PC-3 (cell line): ENCODE measurements around the gene DNAJC8. TPM values are rescaled to one million over a fixed set of nuclear protein-coding genes. Genes with fewer than 3 reads are reported as not detected.

Experiments used
- ATAC-seq: fragments of 200-7000 bp; cut with Tn5 transposase; 2 replicates; pipeline ENCODE4 v1.9.1; 2020; ENCODE audit warnings: mild to moderate bottlenecking, moderate library complexity
- BruUV-seq: library from RNA; stranded (reverse); fragments of 400-500 nt; replicated peaks from 2 replicates; lab custom pipeline; 2021; lab: Mats Ljungman, UMichigan
- CTCF ChIA-PET: fragments of 300-600 bp; sonication (Branson Sonifier 250); formaldehyde crosslinking; loops from one replicate; lab custom pipeline; 2022; ENCODE audit warnings: antibody characterized with exemption; lab: Charles Lee
- POLR2A ChIA-PET: fragments of 300-600 bp; sonication (Branson Sonifier 250); formaldehyde crosslinking; loops from one replicate; lab custom pipeline; 2022; ENCODE audit warnings: antibody characterized with exemption; ENCODE audit not compliant: unreplicated experiment; lab: Charles Lee
- DNase-seq: peaks from one replicate; pipeline ENCODE4 v3.0.0-alpha.2; 2015
- H2AFZ ChIP-seq: fragments of 300-600 bp; sonication (generic); 2 replicates; pipeline ENCODE4 v1.6.0; 2016; ENCODE audit warnings: antibody characterized with exemption, low read length
- H3F3A ChIP-seq: fragments of 300-600 bp; sonication (generic); one replicate; pipeline ENCODE4 v1.6.0; 2017; ENCODE audit warnings: antibody characterized with exemption, low read length, control low read depth, mild to moderate bottlenecking; ENCODE audit not compliant: unreplicated experiment
- H3K27ac ChIP-seq: fragments of 300-600 bp; sonication (generic); 2 replicates; pipeline ENCODE4 v1.5.1; 2016; ENCODE audit warnings: mild to moderate bottlenecking, low read length
- H3K27me3 ChIP-seq: fragments of 300-600 bp; sonication (generic); 2 replicates; pipeline ENCODE4 v1.6.1; 2016; ENCODE audit warnings: low read length, mixed read lengths
- H3K36me3 ChIP-seq: fragments of 300-600 bp; sonication (generic); 2 replicates; pipeline ENCODE4 v1.6.1; 2016; ENCODE audit warnings: low read depth, mixed run types, low read length, mixed read lengths
- H3K4me1 ChIP-seq: fragments of 300-600 bp; sonication (generic); 2 replicates; pipeline ENCODE4 v1.5.1; 2016; ENCODE audit warnings: low read length; ENCODE audit not compliant: insufficient read depth
- H3K4me2 ChIP-seq: fragments of 300-600 bp; sonication (generic); 2 replicates; pipeline ENCODE4 v1.6.0; 2016; ENCODE audit warnings: low read length
- H3K4me3 ChIP-seq: fragments of 300-600 bp; sonication (generic); 2 replicates; pipeline ENCODE4 v1.5.1; 2016; ENCODE audit warnings: mild to moderate bottlenecking, low read length, mixed read lengths
- H3K79me2 ChIP-seq: fragments of 300-600 bp; sonication (generic); 2 replicates; pipeline ENCODE4 v1.6.1; 2017; ENCODE audit warnings: low read length, mixed read lengths
- H3K9ac ChIP-seq: fragments of 300-600 bp; sonication (generic); 2 replicates; pipeline ENCODE4 v1.6.0; 2016; ENCODE audit warnings: mild to moderate bottlenecking, low read length
- H3K9me2 ChIP-seq: fragments of 300-600 bp; sonication (generic); replicated peaks from 2 replicates; pipeline ENCODE4 v1.6.1; 2016; ENCODE audit warnings: mixed run types, low read length, mixed read lengths
- H3K9me3 ChIP-seq: fragments of 300-600 bp; sonication (generic); 2 replicates; pipeline ENCODE4 v1.6.1; 2016; ENCODE audit warnings: low read length, mixed read lengths
- H4K20me1 ChIP-seq: fragments of 300-600 bp; sonication (generic); 2 replicates; pipeline ENCODE4 v1.6.1; 2016; ENCODE audit warnings: low read length, mixed read lengths
- CTCF ChIP-seq: fragments of 300-600 bp; sonication (generic); conservative IDR thresholded peaks from 2 replicates; pipeline ENCODE4 v1.5.1; 2017; ENCODE audit warnings: antibody characterized with exemption, low read depth, mild to moderate bottlenecking, low read length
- EZH2 ChIP-seq: fragments of 300-600 bp; sonication (generic); IDR thresholded peaks from one replicate; pipeline ENCODE4 v1.6.1; 2017; ENCODE audit warnings: antibody characterized with exemption, mild to moderate bottlenecking, low read length; ENCODE audit not compliant: unreplicated experiment
- EZH2phosphoT487 ChIP-seq: fragments of 300-600 bp; sonication (generic); IDR thresholded peaks from 2 replicates; pipeline ENCODE4 v1.6.1; 2018; ENCODE audit warnings: mild to moderate bottlenecking, antibody characterized with exemption, low read length, borderline replicate concordance
- intact Hi-C: fragments of 100-400 bp; cut with micrococcal nuclease; formaldehyde crosslinking; loops from 2 replicates; pipeline ENCODE4 v1.9.0; 2023
- total RNA-seq: library from RNA; depleted of rRNA; stranded (reverse); fragments of >200 nt; gene quantifications from 2 replicates; pipeline ENCODE4 v1.2.3, GENCODE V29; 2014

DNAJC8 gene
- total RNA-seq, 1 experiment from 2014 or later: 63.6 TPM

- H3K27ac ChIP-seq: no peak overlapping the region
- BruUV-seq: no TSS peak
- peaks cover 51% of the 10 kb centered on the region for H3K79me2 ChIP-seq
- H3K27me3 ChIP-seq: no peaks in the 10 kb centered on the region
- POLR2A ChIA-PET: no interaction called here
- intact Hi-C loops: no loop called here
- no peak for DNase-seq
- peaks cover 22% of the 10 kb centered on the region for H3K36me3 ChIP-seq
- no peaks in the 10 kb centered on the region for H3F3A ChIP-seq
- H3K9me3 ChIP-seq: no peaks in the 10 kb centered on the region
- no peak overlapping the region for H3K4me2 ChIP-seq
- CTCF ChIA-PET: no interaction called here
- no peak overlapping the region for H2AFZ ChIP-seq
- ATAC-seq: no peak
- no peaks in the 10 kb centered on the region for H3K9me2 ChIP-seq
- H3K9ac ChIP-seq: no peak overlapping the region
- H3K4me3 ChIP-seq: no peak overlapping the region
- no peaks in the 10 kb centered on the region for H3K4me1 ChIP-seq
- TF ChIP-seq EZH2phosphoT487 (no peak), CTCF (no peak)
- no peaks in the 10 kb centered on the region for H4K20me1 ChIP-seq
Measured at GRCh38 chr1:28229996-28230395, 2.8 kb downstream of the DNAJC8 start.

- BruUV-seq: no TSS peak
- intact Hi-C loops: no loop called here
- H3K79me2 ChIP-seq: peaks cover 51% of the 10 kb centered on the region
- no peak overlapping the region for H2AFZ ChIP-seq
- DNase-seq (no peak), ATAC-seq (no peak)
- H4K20me1 ChIP-seq: no peaks in the 10 kb centered on the region
- ChIA-PET CTCF (no interaction called here), POLR2A (no interaction called here)
- H3F3A ChIP-seq: no peaks in the 10 kb centered on the region
- TF ChIP-seq EZH2 (no peak), CTCF (no peak), EZH2phosphoT487 (no peak)
- no peak overlapping the region for H3K4me3 ChIP-seq
- H3K9me3 ChIP-seq: no peaks in the 10 kb centered on the region
- no peaks in the 10 kb centered on the region for H3K9me2 ChIP-seq
- no peak overlapping the region for H3K27ac ChIP-seq
- no peak overlapping the region for H3K9ac ChIP-seq
- H3K4me1 ChIP-seq: no peaks in the 10 kb centered on the region
- H3K4me2 ChIP-seq: no peak overlapping the region
- H3K36me3 ChIP-seq: peaks cover 27% of the 10 kb centered on the region
- no peaks in the 10 kb centered on the region for H3K27me3 ChIP-seq
Measured at GRCh38 chr1:28229089-28229488, 3.7 kb downstream of the DNAJC8 start.

- Histone ChIP-seq H2AFZ (no peak overlapping the region), H3K27ac (no peak overlapping the region), H4K20me1 (no peaks in the 10 kb centered on the region), H3K36me3 (peaks cover 21% of the 10 kb centered on the region), H3K9me3 (no peaks in the 10 kb centered on the region), H3K27me3 (no peaks in the 10 kb centered on the region), H3K4me2 (no peak overlapping the region), H3K4me3 (no peak overlapping the region), H3K9me2 (no peaks in the 10 kb centered on the region), H3K4me1 (no peaks in the 10 kb centered on the region), H3F3A (peaks cover 8% of the 10 kb centered on the region), H3K79me2 (0 out of 2 replicates have a peak, but pooled peaks cover 9% of the 10 kb centered on the region), H3K9ac (no peak overlapping the region)
- CTCF ChIA-PET: interaction anchor here (0.6 to 0.7 kb wide), 2 partner anchors 121 to 203 kb away, joined by 3 read pairs; no protein-coding TSS in a partner anchor
- TF ChIP-seq EZH2phosphoT487 (no peak), EZH2 (no peak), CTCF (no peak)
- POLR2A ChIA-PET: no interaction called here
- no peak for ATAC-seq
- intact Hi-C loops: no loop called here
- BruUV-seq: no TSS peak
- DNase-seq: no peak
Measured at GRCh38 chr1:28213315-28213714, 19.5 kb downstream of the DNAJC8 start.
